ENCODE data around the gene XPC.

XPC gene

GRCh38 chr3:14147066-14147435 lies 31.4 kb downstream of the XPC start:
- no peak overlapping the region for H3K4me3 ChIP-seq (ENCODE audit: low read depth, low read length)
- DNase-seq (ENCODE audit: low read depth): no peak
- TF ChIP-seq CTCF (IDR thresholded peaks at IDR 0.05; ENCODE audit: control insufficient read depth, extremely low read depth, insufficient read depth): no peak

GRCh38 chr3:14146381-14147065 lies 31.9 kb downstream of the XPC start:
- DNase-seq (ENCODE audit: low read depth): no peak
- no peak for TF ChIP-seq CTCF (IDR thresholded peaks at IDR 0.05; ENCODE audit: control insufficient read depth, extremely low read depth, insufficient read depth)
- no peak overlapping the region for H3K4me3 ChIP-seq (ENCODE audit: low read depth, low read length)

GRCh38 chr3:14145670-14146380 lies 32.6 kb downstream of the XPC start:
- no peak for DNase-seq (ENCODE audit: low read depth)
- no peak for TF ChIP-seq CTCF (IDR thresholded peaks at IDR 0.05; ENCODE audit: control insufficient read depth, extremely low read depth, insufficient read depth)
- H3K4me3 ChIP-seq (ENCODE audit: low read depth, low read length): no peak overlapping the region

GRCh38 chr3:14145236-14145635 lies 33.2 kb downstream of the XPC start:
- no peak overlapping the region for H3K4me3 ChIP-seq (ENCODE audit: low read depth, low read length)
- no peak for DNase-seq (ENCODE audit: low read depth)
- TF ChIP-seq CTCF (IDR thresholded peaks at IDR 0.05; ENCODE audit: control insufficient read depth, extremely low read depth, insufficient read depth): no peak

- peak overlapping the region; percentile 15; the same call in 1 of the 2 replicates for H3K4me3 ChIP-seq (ENCODE audit: low read depth, low read length)
- TF ChIP-seq CTCF (IDR thresholded peaks at IDR 0.05; ENCODE audit: control insufficient read depth, extremely low read depth, insufficient read depth): no peak
- peak; percentile 87 for DNase-seq (ENCODE audit: low read depth)
Measured at GRCh38 chr3:14144423-14145075, 33.9 kb downstream of the XPC start.

- TF ChIP-seq CTCF (IDR thresholded peaks at IDR 0.05; ENCODE audit: control insufficient read depth, extremely low read depth, insufficient read depth): no peak
- DNase-seq (ENCODE audit: low read depth): no peak
- no peak overlapping the region for H3K4me3 ChIP-seq (ENCODE audit: low read depth, low read length)
Measured at GRCh38 chr3:14143271-14144225, 34.9 kb downstream of the XPC start.

Data from LNCaP clone FGC (cell line).